Mesothelial cell of epicardium (in vitro differentiated cells): ENCODE data around the gene P4HTM. TPM values are rescaled to one million over a fixed set of nuclear protein-coding genes. Genes with fewer than 3 reads are reported as not detected.

ENCODE experiments used
- DNase-seq, 2 experiments: peaks; one replicate each; pipeline ENCODE4 v3.0.0; 2021; ENCODE audit warnings: low spot score in 2 of 2; ENCODE audit not compliant: unreplicated experiment in 2 of 2
- H3K27ac Mint-ChIP-seq: 2 replicates; pipeline ENCODE4 v1.8.0; 2021; ENCODE audit warnings: mixed read lengths
- H3K27me3 Mint-ChIP-seq: 2 replicates; pipeline ENCODE4 v1.8.0; 2021; ENCODE audit warnings: low read depth, mixed read lengths
- H3K36me3 Mint-ChIP-seq: 2 replicates; pipeline ENCODE4 v1.8.0; 2021; ENCODE audit warnings: mixed read lengths
- H3K4me1 Mint-ChIP-seq: 2 replicates; pipeline ENCODE4 v1.8.0; 2021; ENCODE audit warnings: mixed read lengths
- H3K4me3 Mint-ChIP-seq: 2 replicates; pipeline ENCODE4 v1.8.0; 2021; ENCODE audit warnings: mild to moderate bottlenecking, moderate library complexity, mixed read lengths
- H3K9me3 Mint-ChIP-seq: 2 replicates; pipeline ENCODE4 v1.8.0; 2021; ENCODE audit warnings: mixed read lengths
- total RNA-seq: library from RNA; stranded (reverse); gene quantifications from 3 replicates; pipeline ENCODE4 v1.2.1, GENCODE V29; 2021
- TF ChIP-seq, protein P1 (sequence below): fragments of 200-600 bp; sonication (generic); IDR thresholded peaks from one replicate; pipeline ENCODE4 v1.5.0; 2021; ENCODE audit warnings: antibody characterized with exemption; ENCODE audit not compliant: unreplicated experiment

Gene P4HTM
- total RNA-seq, 1 donor from 2014 or later, result 58.4 TPM

DNA sequence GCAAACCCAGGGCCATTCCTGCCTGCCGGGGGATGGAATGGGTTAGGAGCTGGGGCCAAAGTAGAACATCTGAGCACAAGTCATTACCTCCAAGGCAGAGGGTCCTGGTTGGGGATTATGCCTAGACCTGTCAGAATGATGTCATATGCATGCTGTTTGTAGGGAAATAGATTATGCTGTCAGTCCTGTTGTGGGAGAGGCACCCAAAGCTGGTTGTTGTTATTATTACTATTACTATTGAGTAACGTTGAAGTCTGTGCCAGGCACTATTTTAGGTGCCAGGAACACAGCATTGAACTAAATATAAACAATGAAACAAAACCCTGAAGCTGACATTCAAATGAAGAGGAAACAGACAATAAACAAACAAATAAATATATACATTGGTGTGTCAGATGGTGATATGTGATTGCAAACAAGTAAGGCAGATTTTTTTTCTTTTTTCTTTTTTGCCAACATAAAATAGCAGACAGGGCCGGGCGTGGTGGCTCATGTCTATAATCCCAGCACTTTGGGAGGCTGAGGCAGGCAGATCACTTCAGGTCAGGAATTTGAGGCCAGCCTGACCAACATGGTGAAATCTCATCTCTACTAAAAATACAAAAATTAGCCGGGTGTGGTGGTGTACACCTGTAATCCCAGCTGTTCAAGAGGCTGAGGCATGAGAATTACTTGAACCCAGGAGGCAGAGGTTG is 2.0 kb downstream of the P4HTM start:
- Mint-ChIP-seq H3K36me3 (peaks cover 4% of the 10 kb centered on the region), H3K27ac (peak overlapping the region; percentile 30), H3K27me3 (no peaks in the 10 kb centered on the region), H3K4me1 (peaks cover 25% of the 10 kb centered on the region), H3K9me3 (no peaks in the 10 kb centered on the region), H3K4me3 (peak overlapping the region; percentile 86)
- DNase-seq, result no peak
- TF ChIP-seq, protein P1, sequence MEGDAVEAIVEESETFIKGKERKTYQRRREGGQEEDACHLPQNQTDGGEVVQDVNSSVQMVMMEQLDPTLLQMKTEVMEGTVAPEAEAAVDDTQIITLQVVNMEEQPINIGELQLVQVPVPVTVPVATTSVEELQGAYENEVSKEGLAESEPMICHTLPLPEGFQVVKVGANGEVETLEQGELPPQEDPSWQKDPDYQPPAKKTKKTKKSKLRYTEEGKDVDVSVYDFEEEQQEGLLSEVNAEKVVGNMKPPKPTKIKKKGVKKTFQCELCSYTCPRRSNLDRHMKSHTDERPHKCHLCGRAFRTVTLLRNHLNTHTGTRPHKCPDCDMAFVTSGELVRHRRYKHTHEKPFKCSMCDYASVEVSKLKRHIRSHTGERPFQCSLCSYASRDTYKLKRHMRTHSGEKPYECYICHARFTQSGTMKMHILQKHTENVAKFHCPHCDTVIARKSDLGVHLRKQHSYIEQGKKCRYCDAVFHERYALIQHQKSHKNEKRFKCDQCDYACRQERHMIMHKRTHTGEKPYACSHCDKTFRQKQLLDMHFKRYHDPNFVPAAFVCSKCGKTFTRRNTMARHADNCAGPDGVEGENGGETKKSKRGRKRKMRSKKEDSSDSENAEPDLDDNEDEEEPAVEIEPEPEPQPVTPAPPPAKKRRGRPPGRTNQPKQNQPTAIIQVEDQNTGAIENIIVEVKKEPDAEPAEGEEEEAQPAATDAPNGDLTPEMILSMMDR, result no peak

DNA sequence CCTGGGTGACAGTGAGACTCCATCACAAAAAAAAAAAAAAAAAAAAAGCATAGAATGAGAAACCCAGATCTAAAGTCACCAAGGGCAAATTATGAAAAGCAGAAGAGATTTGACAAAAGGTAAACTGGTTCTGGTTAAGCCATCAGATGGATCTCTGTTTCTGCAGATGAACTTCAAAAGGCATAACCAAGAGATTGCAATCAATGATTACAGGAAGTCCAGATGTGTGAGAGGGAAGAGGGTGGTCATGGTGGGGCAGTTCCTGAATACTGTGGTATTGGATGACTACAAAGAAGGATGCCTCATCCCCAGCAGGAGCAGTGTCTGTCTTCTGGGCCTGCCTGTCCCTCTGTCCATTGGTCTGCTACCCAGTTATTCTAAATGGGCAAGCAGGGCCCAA is 3.8 kb downstream of the P4HTM start:
- no peaks in the 10 kb centered on the region for H3K9me3 Mint-ChIP-seq
- peaks cover 4% of the 10 kb centered on the region for H3K36me3 Mint-ChIP-seq
- no peaks in the 10 kb centered on the region for H3K27me3 Mint-ChIP-seq
- no peak for DNase-seq
- peaks cover 22% of the 10 kb centered on the region for H3K4me1 Mint-ChIP-seq
- H3K27ac Mint-ChIP-seq, result no peak overlapping the region
- TF ChIP-seq, protein P1, result no peak
- no peak overlapping the region for H3K4me3 Mint-ChIP-seq

DNA sequence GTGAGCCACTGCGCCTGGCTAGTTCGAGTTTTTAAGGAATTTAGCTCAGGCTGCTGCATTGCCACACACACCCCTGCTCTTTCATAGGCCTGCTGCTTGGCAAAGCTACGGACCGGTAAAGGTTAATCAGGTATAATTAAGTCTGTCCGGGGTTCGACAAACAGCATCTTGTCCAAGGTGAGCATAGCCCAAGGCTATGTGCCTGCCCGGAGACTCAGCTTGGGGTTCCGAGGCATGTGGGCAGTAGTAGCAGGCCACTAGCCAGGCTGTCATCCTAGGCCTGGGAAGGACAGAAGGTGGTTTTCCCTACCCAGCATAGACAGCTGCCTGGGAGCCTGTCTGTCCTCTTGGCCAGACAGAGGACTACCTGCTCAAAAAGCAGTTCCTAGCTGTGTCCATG is 6.6 kb downstream of the P4HTM start:
- no peak for DNase-seq
- Mint-ChIP-seq H3K36me3 (peaks cover 4% of the 10 kb centered on the region), H3K9me3 (no peaks in the 10 kb centered on the region), H3K27ac (no peak overlapping the region), H3K4me1 (peaks cover 4% of the 10 kb centered on the region), H3K4me3 (no peak overlapping the region), H3K27me3 (no peaks in the 10 kb centered on the region)
- TF ChIP-seq, protein P1, result no peak

DNA sequence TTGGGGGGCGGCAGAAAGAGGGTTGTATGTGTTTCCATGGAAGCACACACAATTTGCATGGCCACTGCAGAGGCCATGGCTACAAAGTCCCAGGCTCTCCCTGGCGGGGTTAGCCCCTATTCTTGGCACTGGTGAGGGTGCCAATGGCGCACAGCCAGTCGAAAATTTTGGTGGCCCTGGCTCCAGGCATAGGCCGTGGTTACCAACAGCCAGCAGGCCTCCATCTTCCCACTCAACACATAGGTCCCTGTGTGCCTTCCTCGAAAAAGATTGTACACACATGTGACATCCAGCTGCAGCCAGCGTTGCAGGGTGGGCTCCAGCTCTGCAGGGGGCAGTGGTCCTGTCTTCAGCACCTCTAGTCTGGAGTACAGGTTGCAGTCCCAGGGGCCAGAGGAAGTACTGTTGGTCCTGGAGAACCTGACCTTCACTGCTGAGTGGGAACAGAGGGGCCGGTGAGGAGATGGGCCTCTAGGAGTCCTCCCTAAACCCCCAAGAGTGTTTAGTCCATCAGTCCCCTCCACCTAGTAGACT is 7.1 kb downstream of the P4HTM start:
- H3K27me3 Mint-ChIP-seq, result no peaks in the 10 kb centered on the region
- H3K9me3 Mint-ChIP-seq, result no peaks in the 10 kb centered on the region
- peaks cover 4% of the 10 kb centered on the region for H3K36me3 Mint-ChIP-seq
- H3K4me3 Mint-ChIP-seq, result no peak overlapping the region
- H3K27ac Mint-ChIP-seq, result no peak overlapping the region
- no peaks in the 10 kb centered on the region for H3K4me1 Mint-ChIP-seq
- TF ChIP-seq, protein P1, result no peak
- no peak for DNase-seq

DNA sequence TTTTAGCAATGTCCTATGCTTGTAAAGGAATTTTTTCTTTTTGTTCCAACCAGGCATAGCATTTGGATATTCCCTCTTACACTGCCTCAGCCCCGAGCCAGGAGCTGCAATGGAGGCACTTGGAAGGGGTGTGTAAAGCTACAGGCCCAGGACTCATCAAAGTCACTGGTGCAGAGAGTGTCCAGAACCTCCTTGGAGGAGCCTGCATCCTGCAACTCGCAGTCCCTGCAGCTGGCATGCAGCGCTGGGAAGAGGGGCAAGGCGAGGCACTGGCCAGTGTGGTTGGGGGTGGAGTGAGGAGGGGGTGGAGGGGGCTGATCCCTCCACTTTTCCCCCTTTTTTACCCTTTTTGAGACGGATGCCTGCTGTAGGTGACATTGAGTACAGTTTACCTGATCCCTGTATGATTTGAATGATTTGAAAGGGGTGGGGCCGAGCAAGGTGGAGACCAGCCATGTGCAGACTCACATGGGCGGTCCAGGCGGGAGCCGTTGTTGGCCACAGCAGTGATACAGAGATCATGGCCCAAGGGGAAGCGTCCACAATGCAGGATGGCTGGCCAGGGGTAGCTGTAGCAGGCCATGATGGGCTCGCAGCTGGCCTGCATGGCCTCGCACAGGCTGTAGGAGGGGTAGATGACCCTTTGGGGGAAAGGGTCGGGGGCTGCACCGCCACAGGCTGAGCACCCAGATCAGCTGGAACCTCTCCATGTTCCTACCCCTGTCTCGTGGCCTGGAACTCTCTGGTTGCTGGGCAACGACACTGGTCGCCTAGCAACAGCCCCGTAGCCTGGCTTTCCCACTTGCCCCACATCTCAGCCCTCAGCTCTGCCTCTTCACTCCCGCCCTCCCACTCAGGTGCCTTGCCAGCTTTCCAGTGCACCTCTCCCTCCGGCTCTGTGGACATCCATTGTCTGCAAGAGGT is 7.9 kb downstream of the P4HTM start:
- Mint-ChIP-seq H3K27ac (no peak overlapping the region), H3K4me1 (no peaks in the 10 kb centered on the region), H3K36me3 (peaks cover 4% of the 10 kb centered on the region), H3K4me3 (no peak overlapping the region), H3K9me3 (no peaks in the 10 kb centered on the region), H3K27me3 (no peaks in the 10 kb centered on the region)
- no peak for DNase-seq
- TF ChIP-seq, protein P1, result no peak
